HepG2 (cell line): ENCODE measurements around the gene ZNF79. TPM values are rescaled to one million over a fixed set of nuclear protein-coding genes. Genes with fewer than 3 reads are reported as not detected.

Experiments used
- BCL6 ChIP-seq: IDR thresholded peaks from 2 replicates; pipeline ENCODE4 v1.6.1; 2016; ENCODE audit warnings: missing genetic modification reagents, missing compliant biosample characterization
- BRD4 ChIP-seq: sonication (generic); formaldehyde crosslinking; IDR thresholded peaks from 2 replicates; pipeline ENCODE4 v1.4.0; 2020; ENCODE audit warnings: missing genetic modification reagents
- FIP1L1 ChIP-seq: fragments of 200-400 bp; formaldehyde crosslinking; IDR thresholded peaks from 2 replicates; pipeline ENCODE4 v1.6.1; 2018; ENCODE audit warnings: low read depth, mild to moderate bottlenecking, low read length, moderate library complexity, borderline replicate concordance; ENCODE audit not compliant: insufficient read depth
- GRHL1 ChIP-seq: sonication (generic); formaldehyde crosslinking; conservative IDR thresholded peaks from 2 replicates; pipeline ENCODE4 v1.8.0; 2022; ENCODE audit warnings: missing genetic modification reagents
- MBNL3 ChIP-seq: fragments of 250-450 bp; sonication (Bioruptor Pico); conservative IDR thresholded peaks from 2 replicates; pipeline ENCODE4 v1.8.0; 2022; ENCODE audit warnings: mild to moderate bottlenecking, inconsistent platforms
- MXI1 ChIP-seq: IDR thresholded peaks from 3 replicates; pipeline ENCODE4 v1.6.1; 2012; ENCODE audit warnings: low read depth, low read length, inconsistent platforms, borderline replicate concordance
- REST ChIP-seq, 2 experiments: IDR thresholded peaks; 2 replicates each; pipeline ENCODE4 v1.6.1; 2011 to 2012; ENCODE audit warnings: low read length in 2 of 2, borderline replicate concordance in 1 of 2, low read depth in 1 of 2, mild to moderate bottlenecking in 1 of 2, moderate library complexity in 1 of 2
- SIX1 ChIP-seq: sonication (generic); formaldehyde crosslinking; IDR thresholded peaks from 2 replicates; pipeline ENCODE4 v1.4.0; 2020; ENCODE audit warnings: missing genetic modification reagents, borderline replicate concordance
- U2AF1 ChIP-seq: fragments of 200-400 bp; formaldehyde crosslinking; optimal IDR thresholded peaks from 2 replicates; pipeline ENCODE3; 2017; ENCODE audit warnings: mild to moderate bottlenecking, low read depth, low read length
- ZNF576 ChIP-seq: sonication (generic); formaldehyde crosslinking; IDR thresholded peaks from 2 replicates; pipeline ENCODE4 v1.4.0; 2020; ENCODE audit warnings: mild to moderate bottlenecking, missing genetic modification reagents
- ZNF609 ChIP-seq: sonication (generic); formaldehyde crosslinking; IDR thresholded peaks from 2 replicates; pipeline ENCODE4 v1.4.0; 2020; ENCODE audit warnings: mild to moderate bottlenecking, missing genetic modification reagents, borderline replicate concordance
- ZNF660 ChIP-seq: sonication (generic); formaldehyde crosslinking; IDR thresholded peaks from 2 replicates; pipeline ENCODE4 v1.5.1; 2020; ENCODE audit warnings: mild to moderate bottlenecking, low read depth, missing genetic modification reagents, borderline replicate concordance
- ZXDC ChIP-seq: sonication (generic); formaldehyde crosslinking; IDR thresholded peaks from 2 replicates; pipeline ENCODE4 v1.5.0; 2020; ENCODE audit warnings: mild to moderate bottlenecking, missing genetic modification reagents
- polyA plus RNA-seq, 8 experiments: library from polyadenylated mRNA; depleted of rRNA in 3 of 8; stranded (reverse) in 7 of 8; unstranded in 1 of 8; fragments of >200 nt; fragmentation: Illumina TruSeq in 4 of 8; extraction: Trizol in 4 of 8; gene quantifications; 2 replicates each; pipeline versions ENCODE4 v1.2.1 to v1.2.3, GENCODE V29; 2011 to 2016; ENCODE audit warnings: low read depth in 4 of 8, missing spikeins in 1 of 8, mixed read lengths in 1 of 8; ENCODE audit not compliant: insufficient read depth in 1 of 8
- total RNA-seq, 5 experiments: library from RNA; depleted of rRNA; stranded (reverse); fragments of >200 nt; fragmentation: Illumina TruSeq; extraction: Trizol; gene quantifications; 2 replicates each; pipeline ENCODE4 v1.2.3, GENCODE V29; 2016; ENCODE audit warnings: low read depth in 1 of 5

Gene ZNF79
- total and polyA plus RNA-seq, 2 of the 13 experiments (the other 11 are each of a cell fraction or from before 2014, with no cell fraction given) = 3.7 to 8.1 TPM

- TF ChIP-seq ZNF660 (CRISPR knock-in tag) (no peak), SIX1 (CRISPR knock-in tag) (no peak), GRHL1 (CRISPR knock-in tag) (no peak), U2AF1 (peak; percentile 76), ZXDC (CRISPR knock-in tag) (no peak; the same call in 1 of the 2 replicates), BRD4 (CRISPR knock-in tag) (peak; percentile 76; the same call in 1 of the 2 replicates), MBNL3 (CRISPR knock-in tag) (no peak), FIP1L1 (peak; percentile 96; the same call in 1 of the 2 replicates), REST (IDR thresholded peaks at IDR 0.05; ENCODE audit: borderline replicate concordance in 1 of 2, low read depth in 1 of 2, low read length in 2 of 2) (peak in 1 of 2 experiments; percentile 76; a peak in 2 of 4 replicates), ZNF576 (CRISPR knock-in tag) (no peak), MXI1 (peak; percentile 92), ZNF609 (peak; percentile 65; the same call in 1 of the 2 replicates), BCL6 (peak; percentile 45)
Observed at GRCh38 chr9:127450830-127451607, 26.8 kb downstream of the ZNF79 start, which contains the start of the genes LRSAM1 and RPL12 (continued).
